Measurements from ENCODE around the gene ANG. TPM values are rescaled to one million over a fixed set of nuclear protein-coding genes. Genes with fewer than 3 reads are reported as not detected.
A peak's percentile ranks its signal among the peaks of the same experiment; 100 is the strongest.

The ANG gene
- total and polyA plus RNA-seq, 10 of the 15 experiments (the other 5 are each of a cell fraction or from before 2014, with no cell fraction given), result 1.0 to 5.9 (median 2.2) TPM

DNA sequence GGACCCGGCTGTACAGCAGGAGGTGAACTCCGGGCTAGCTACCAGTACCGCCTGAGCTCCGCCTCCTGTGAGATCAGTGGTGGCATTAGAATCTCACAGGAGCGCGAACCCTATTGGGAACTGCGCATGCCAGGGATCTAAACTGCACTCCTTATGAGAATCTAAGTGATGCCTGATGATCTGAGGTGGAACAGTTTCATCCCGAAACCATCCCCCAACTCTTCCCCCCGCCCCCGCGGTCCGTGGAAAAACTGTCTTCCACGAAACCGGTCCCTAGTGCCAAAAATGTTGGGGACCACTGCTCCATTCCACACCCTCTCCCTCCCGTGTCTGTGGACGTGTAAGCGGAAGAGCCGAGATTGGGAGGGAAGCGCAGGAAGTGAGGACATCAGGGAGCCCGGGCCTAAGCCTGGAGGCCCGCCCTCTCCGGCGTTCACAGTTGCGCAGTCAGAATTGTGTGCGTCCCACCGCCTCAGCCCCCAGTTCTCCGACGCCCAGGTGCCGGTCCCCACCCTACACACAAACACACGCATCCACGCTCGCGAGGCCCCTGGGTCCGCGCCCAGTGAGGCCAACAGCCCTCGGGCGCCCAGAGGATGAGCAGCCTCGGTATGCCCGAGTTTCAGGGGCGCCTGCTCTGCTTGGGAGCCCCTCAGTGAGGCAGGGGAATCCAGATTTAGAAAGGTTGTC lies 6.0 kb upstream of the ANG start:
- Histone ChIP-seq H2AFZ (ENCODE audit: control insufficient read depth, low read depth, low read length) (peak overlapping the region; percentile 90), H3K9ac (ENCODE audit: control insufficient read depth, insufficient read depth, low read length) (peak overlapping the region; percentile 93), H3K4me2 (ENCODE audit: control insufficient read depth, insufficient read depth) (peak overlapping the region; percentile 97), H3K27ac (ENCODE audit: control insufficient read depth, insufficient read depth) (peak overlapping the region; percentile 99), H3K4me1 (ENCODE audit: control insufficient read depth, insufficient read depth, low read length) (peaks cover 23% of the 10 kb centered on the region), H4K20me1 (ENCODE audit: control insufficient read depth, insufficient read depth) (no peaks in the 10 kb centered on the region), H3K4me3 (peak overlapping the region; percentile 73), H3K27me3 (replicated peaks in 1 of 2; ENCODE audit: control insufficient read depth in 2 of 2, insufficient read depth in 2 of 2, low read length in 1 of 2) (no peaks in the 10 kb centered on the region), H3K79me2 (ENCODE audit: control insufficient read depth, insufficient read depth, low read length) (no peaks in the 10 kb centered on the region), H3K36me3 (ENCODE audit: control insufficient read depth in 2 of 2, insufficient read depth in 2 of 2, low read length in 1 of 2) (no peaks in the 10 kb centered on the region), H3K9me3 (replicated peaks; ENCODE audit: control insufficient read depth, insufficient read depth, low read length) (no peaks in the 10 kb centered on the region)
- peak; percentile 54 for FAIRE-seq
- POLR2A ChIA-PET, result interaction anchor here (0.8 to 5.6 kb wide), 10 partner anchors 10 to 339 kb away, joined by 3 to 69 read pairs (median 9); partner anchors contain the start of genes PARP2 and PIP4P1
- CTCF ChIA-PET, result interaction anchor here (1.0 to 11.0 kb wide), 14 partner anchors 9 to 422 kb away, joined by 3 to 214 read pairs (median 10); partner anchors contain the start of genes CCNB1IP1, PARP2 and PIP4P1
- intact Hi-C loops (cut with micrococcal nuclease; ENCODE audit: unreplicated experiment) (loop anchor here (1.0 to 5.0 kb wide), 5 partner anchors 51 to 356 kb away; partner anchors contain the start of genes PIP4P1 and TEP1), in situ Hi-C loops (cut with MboI) (loop anchor here (5.0 kb wide), 3 partner anchors 50 to 350 kb away; partner anchors contain the start of genes CCNB1IP1 and PIP4P1)
- WGBS (ENCODE audit: insufficient coverage, insufficient replicate concordance, low lambda C conversion rate, missing lambda C conversion rate), result under 1% methylated on average over 40 of the region's 40 CpGs
- SMC1A ChIA-PET (ENCODE audit: uncharacterized antibody, unreplicated experiment), result interaction anchor here (0.9 to 8.9 kb wide), 18 partner anchors 9 to 341 kb away, joined by 3 to 150 read pairs (median 6); partner anchors contain the start of genes PARP2 and RNASE6
- DNase-seq (ENCODE audit: low read depth, low spot score), result no peak
- BruUV-seq (replicated peaks), result no TSS peak
- RAD21 ChIA-PET (ENCODE audit: unreplicated experiment), result interaction anchor here (0.6 to 8.9 kb wide), 18 partner anchors 8 to 353 kb away, joined by 3 to 156 read pairs (median 6); partner anchors contain the start of genes CCNB1IP1 and PARP2
- peak; percentile 74 for ATAC-seq
- TF ChIP-seq FOS (IDR thresholded peaks at IDR 0.05; ENCODE audit: borderline replicate concordance, extremely low read depth, insufficient read length), result no peak
- TF ChIP-seq, protein P1, sequence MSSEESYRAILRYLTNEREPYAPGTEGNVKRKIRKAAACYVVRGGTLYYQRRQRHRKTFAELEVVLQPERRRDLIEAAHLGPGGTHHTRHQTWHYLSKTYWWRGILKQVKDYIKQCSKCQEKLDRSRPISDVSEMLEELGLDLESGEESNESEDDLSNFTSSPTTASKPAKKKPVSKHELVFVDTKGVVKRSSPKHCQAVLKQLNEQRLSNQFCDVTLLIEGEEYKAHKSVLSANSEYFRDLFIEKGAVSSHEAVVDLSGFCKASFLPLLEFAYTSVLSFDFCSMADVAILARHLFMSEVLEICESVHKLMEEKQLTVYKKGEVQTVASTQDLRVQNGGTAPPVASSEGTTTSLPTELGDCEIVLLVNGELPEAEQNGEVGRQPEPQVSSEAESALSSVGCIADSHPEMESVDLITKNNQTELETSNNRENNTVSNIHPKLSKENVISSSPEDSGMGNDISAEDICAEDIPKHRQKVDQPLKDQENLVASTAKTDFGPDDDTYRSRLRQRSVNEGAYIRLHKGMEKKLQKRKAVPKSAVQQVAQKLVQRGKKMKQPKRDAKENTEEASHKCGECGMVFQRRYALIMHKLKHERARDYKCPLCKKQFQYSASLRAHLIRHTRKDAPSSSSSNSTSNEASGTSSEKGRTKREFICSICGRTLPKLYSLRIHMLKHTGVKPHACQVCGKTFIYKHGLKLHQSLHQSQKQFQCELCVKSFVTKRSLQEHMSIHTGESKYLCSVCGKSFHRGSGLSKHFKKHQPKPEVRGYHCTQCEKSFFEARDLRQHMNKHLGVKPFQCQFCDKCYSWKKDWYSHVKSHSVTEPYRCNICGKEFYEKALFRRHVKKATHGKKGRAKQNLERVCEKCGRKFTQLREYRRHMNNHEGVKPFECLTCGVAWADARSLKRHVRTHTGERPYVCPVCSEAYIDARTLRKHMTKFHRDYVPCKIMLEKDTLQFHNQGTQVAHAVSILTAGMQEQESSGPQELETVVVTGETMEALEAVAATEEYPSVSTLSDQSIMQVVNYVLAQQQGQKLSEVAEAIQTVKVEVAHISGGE (CRISPR knock-in tag; IDR thresholded peaks at IDR 0.05), result no peak
- TF ChIP-seq WRNIP1 (IDR thresholded peaks at IDR 0.05; ENCODE audit: borderline replicate concordance, low read depth, low read length), result no peak
- TF ChIP-seq NFYB (IDR thresholded peaks at IDR 0.05; ENCODE audit: insufficient read depth, low read depth, low read length), result no peak
- TF ChIP-seq, protein P2, sequence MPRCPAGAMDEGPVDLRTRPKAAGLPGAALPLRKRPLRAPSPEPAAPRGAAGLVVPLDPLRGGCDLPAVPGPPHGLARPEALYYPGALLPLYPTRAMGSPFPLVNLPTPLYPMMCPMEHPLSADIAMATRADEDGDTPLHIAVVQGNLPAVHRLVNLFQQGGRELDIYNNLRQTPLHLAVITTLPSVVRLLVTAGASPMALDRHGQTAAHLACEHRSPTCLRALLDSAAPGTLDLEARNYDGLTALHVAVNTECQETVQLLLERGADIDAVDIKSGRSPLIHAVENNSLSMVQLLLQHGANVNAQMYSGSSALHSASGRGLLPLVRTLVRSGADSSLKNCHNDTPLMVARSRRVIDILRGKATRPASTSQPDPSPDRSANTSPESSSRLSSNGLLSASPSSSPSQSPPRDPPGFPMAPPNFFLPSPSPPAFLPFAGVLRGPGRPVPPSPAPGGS (IDR thresholded peaks at IDR 0.05; ENCODE audit: borderline replicate concordance, insufficient read depth, low read depth, low read length, poor library complexity, severe bottlenecking), result no peak
- TF ChIP-seq CREM (IDR thresholded peaks at IDR 0.05; ENCODE audit: low read depth), result peak; percentile 63; the same call in 1 of the 2 replicates
- TF ChIP-seq, protein P3, sequence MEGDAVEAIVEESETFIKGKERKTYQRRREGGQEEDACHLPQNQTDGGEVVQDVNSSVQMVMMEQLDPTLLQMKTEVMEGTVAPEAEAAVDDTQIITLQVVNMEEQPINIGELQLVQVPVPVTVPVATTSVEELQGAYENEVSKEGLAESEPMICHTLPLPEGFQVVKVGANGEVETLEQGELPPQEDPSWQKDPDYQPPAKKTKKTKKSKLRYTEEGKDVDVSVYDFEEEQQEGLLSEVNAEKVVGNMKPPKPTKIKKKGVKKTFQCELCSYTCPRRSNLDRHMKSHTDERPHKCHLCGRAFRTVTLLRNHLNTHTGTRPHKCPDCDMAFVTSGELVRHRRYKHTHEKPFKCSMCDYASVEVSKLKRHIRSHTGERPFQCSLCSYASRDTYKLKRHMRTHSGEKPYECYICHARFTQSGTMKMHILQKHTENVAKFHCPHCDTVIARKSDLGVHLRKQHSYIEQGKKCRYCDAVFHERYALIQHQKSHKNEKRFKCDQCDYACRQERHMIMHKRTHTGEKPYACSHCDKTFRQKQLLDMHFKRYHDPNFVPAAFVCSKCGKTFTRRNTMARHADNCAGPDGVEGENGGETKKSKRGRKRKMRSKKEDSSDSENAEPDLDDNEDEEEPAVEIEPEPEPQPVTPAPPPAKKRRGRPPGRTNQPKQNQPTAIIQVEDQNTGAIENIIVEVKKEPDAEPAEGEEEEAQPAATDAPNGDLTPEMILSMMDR (IDR thresholded peaks at IDR 0.05 in 2 of 3, conservative IDR thresholded peaks at IDR 0.05 in 1 of 3; ENCODE audit: control insufficient read depth in 2 of 3, extremely low read depth in 1 of 3, insufficient read depth in 1 of 3, low read depth in 3 of 3, low read length in 3 of 3), result no peak
- TF ChIP-seq, protein P4, sequence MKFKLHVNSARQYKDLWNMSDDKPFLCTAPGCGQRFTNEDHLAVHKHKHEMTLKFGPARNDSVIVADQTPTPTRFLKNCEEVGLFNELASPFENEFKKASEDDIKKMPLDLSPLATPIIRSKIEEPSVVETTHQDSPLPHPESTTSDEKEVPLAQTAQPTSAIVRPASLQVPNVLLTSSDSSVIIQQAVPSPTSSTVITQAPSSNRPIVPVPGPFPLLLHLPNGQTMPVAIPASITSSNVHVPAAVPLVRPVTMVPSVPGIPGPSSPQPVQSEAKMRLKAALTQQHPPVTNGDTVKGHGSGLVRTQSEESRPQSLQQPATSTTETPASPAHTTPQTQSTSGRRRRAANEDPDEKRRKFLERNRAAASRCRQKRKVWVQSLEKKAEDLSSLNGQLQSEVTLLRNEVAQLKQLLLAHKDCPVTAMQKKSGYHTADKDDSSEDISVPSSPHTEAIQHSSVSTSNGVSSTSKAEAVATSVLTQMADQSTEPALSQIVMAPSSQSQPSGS (IDR thresholded peaks at IDR 0.05; ENCODE audit: low read length), result no peak; the same call in 1 of the 2 replicates
- TF ChIP-seq ZNF622 (IDR thresholded peaks at IDR 0.05), result no peak
- peak; percentile 79 for TF ChIP-seq CREB1 (IDR thresholded peaks at IDR 0.05; ENCODE audit: low read depth)
- TF ChIP-seq PAX5 (IDR thresholded peaks at IDR 0.05; ENCODE audit: borderline replicate concordance, low read depth, low read length), result no peak
- TF ChIP-seq SMAD5 (IDR thresholded peaks at IDR 0.05; ENCODE audit: low read depth), result peak; percentile 72; the same call in 1 of the 2 replicates
